ENCODE measurements around the gene CD52. TPM values are rescaled to one million over a fixed set of nuclear protein-coding genes. Genes with fewer than 3 reads are reported as not detected.

The CD52 gene
- total and polyA plus RNA-seq, 11 donors: 1.6 to 89.9 (median 6.5) TPM; not detected in 1

GRCh38 chr1:26277719-26278118 lies 40.0 kb upstream of the CD52 start:
- H3K4me3 ChIP-seq: no peak overlapping the region
- no peak for ATAC-seq
- DNase-seq: peak in 1 of 5 donors; percentile 23
- H3K9me3 ChIP-seq: no peaks in the 10 kb centered on the region
- intact Hi-C loops (cut with DNase I): loop anchor here in 4 of 10 donors (2.0 to 5.0 kb wide), 4 partner anchors 43 to 165 kb away; partner anchors contain the start of genes C1orf232 (in 2 of the 4), ZNF593 (in 2 of the 4) and PDIK1L (in 1 of the 4)
- peak overlapping the region in 10 of 12 donors; percentile 82 to 98 (median 92) for H3K27ac ChIP-seq
- WGBS, 4 donors: 70 to 83% (median 79%) methylated on average over 1 of the region's 1 CpG
- no peak for TF ChIP-seq POLR2A (IDR thresholded peaks at IDR 0.05)
- no peak for TF ChIP-seq CTCF (IDR thresholded peaks at IDR 0.05)
- peaks cover 0 to 48% (median 34%) of the 10 kb centered on the region in 9 donors for H3K36me3 ChIP-seq
- peaks cover 8 to 81% (median 65%) of the 10 kb centered on the region in 12 donors for H3K4me1 ChIP-seq
- H3K27me3 ChIP-seq: no peaks in the 10 kb centered on the region

GRCh38 chr1:26278303-26278702 lies 39.5 kb upstream of the CD52 start:
- peak in 1 of 4 donors; percentile 3 for ATAC-seq
- intact Hi-C loops (cut with DNase I): loop anchor here in 3 of 10 donors (2.0 to 5.0 kb wide), 4 partner anchors 42 to 166 kb away; partner anchors contain the start of genes C1orf232 (in 2 of the 3), ZNF593 (in 2 of the 3) and PDIK1L (in 1 of the 3)
- peak in 2 of 5 donors; percentile 69 for DNase-seq
- H3K4me1 ChIP-seq: peaks cover 8 to 87% (median 65%) of the 10 kb centered on the region in 12 donors
- H3K36me3 ChIP-seq: peaks cover 0 to 46% (median 31%) of the 10 kb centered on the region in 9 donors
- peak overlapping the region in 11 of 12 donors; percentile 82 to 98 (median 93) for H3K27ac ChIP-seq
- WGBS, 4 donors: 52 to 62% (median 58%) methylated on average over 4 of the region's 4 CpGs
- no peaks in the 10 kb centered on the region for H3K9me3 ChIP-seq
- H3K4me3 ChIP-seq: peak overlapping the region in 1 of 12 donors; percentile 92
- H3K27me3 ChIP-seq: no peaks in the 10 kb centered on the region
- TF ChIP-seq POLR2A (IDR thresholded peaks at IDR 0.05): no peak
- TF ChIP-seq CTCF (IDR thresholded peaks at IDR 0.05): no peak

- no peaks in the 10 kb centered on the region for H3K27me3 ChIP-seq
- peak overlapping the region; percentile 56 to 99 (median 74) for H3K4me3 ChIP-seq
- ATAC-seq (peak in 1 of 4 donors; percentile 4), DNase-seq (peak in 2 of 5 donors; percentile 50 to 64)
- no peaks in the 10 kb centered on the region for H3K9me3 ChIP-seq
- intact Hi-C loops (cut with DNase I): loop anchor here in 3 of 10 donors (2.0 to 5.0 kb wide), 4 partner anchors 42 to 167 kb away; partner anchors contain the start of genes C1orf232 (in 2 of the 3), ZNF593 (in 2 of the 3) and PDIK1L (in 1 of the 3)
- H3K4me1 ChIP-seq: peaks cover 8 to 93% (median 65%) of the 10 kb centered on the region in 12 donors
- peaks cover 0 to 46% (median 30%) of the 10 kb centered on the region in 9 donors for H3K36me3 ChIP-seq
- 40 to 56% (median 52%) methylated on average over 9 of the region's 9 CpGs for WGBS, 4 donors
- TF ChIP-seq POLR2A (IDR thresholded peaks at IDR 0.05): no peak
- no peak for TF ChIP-seq CTCF (IDR thresholded peaks at IDR 0.05)
- peak overlapping the region; percentile 60 to 98 (median 92) for H3K27ac ChIP-seq
Measured at GRCh38 chr1:26278724-26279455, 38.9 kb upstream of the CD52 start.
